Mesenchymal stem cell (in vitro differentiated cells and primary cell): ENCODE data around the gene PARM1.

Experiments
- DNase-seq: peaks from one replicate; pipeline ENCODE4 v3.0.0-alpha.2; 2013
- H2AFZ ChIP-seq: one replicate; pipeline ENCODE4 v1.6.1; 2013; ENCODE audit warnings: low read depth, mild to moderate bottlenecking, control low read depth, inconsistent platforms, low read length, moderate library complexity
- H2AK5ac ChIP-seq: 2 replicates; pipeline ENCODE4 v1.6.1; 2013; ENCODE audit warnings: low read length, moderate library complexity, mild to moderate bottlenecking, inconsistent platforms; ENCODE audit not compliant: severe bottlenecking
- H2BK120ac ChIP-seq: one replicate; pipeline ENCODE4 v1.6.1; 2013; ENCODE audit warnings: low read depth, mild to moderate bottlenecking, inconsistent platforms, low read length, moderate library complexity
- H2BK12ac ChIP-seq, 2 experiments: one replicate each; pipeline ENCODE4 v1.6.1; 2013; ENCODE audit warnings: inconsistent platforms in 2 of 2, low read length in 2 of 2, mild to moderate bottlenecking in 2 of 2, moderate library complexity in 2 of 2, control low read depth in 1 of 2
- H2BK15ac ChIP-seq: one replicate; pipeline ENCODE4 v1.6.1; 2013; ENCODE audit warnings: mild to moderate bottlenecking, low read depth, inconsistent platforms; ENCODE audit not compliant: poor library complexity, severe bottlenecking
- H2BK5ac ChIP-seq: 2 replicates; pipeline ENCODE4 v1.6.1; 2013; ENCODE audit warnings: low read depth, mild to moderate bottlenecking, low read length, control low read depth, inconsistent platforms; ENCODE audit not compliant: poor library complexity, severe bottlenecking
- H3K14ac ChIP-seq, 2 experiments: one replicate each; pipeline ENCODE4 v1.6.1; 2013; ENCODE audit warnings: inconsistent platforms in 2 of 2, low read length in 2 of 2, control low read depth in 1 of 2, mild to moderate bottlenecking in 1 of 2, moderate library complexity in 1 of 2
- H3K18ac ChIP-seq, 2 experiments: one replicate each; pipeline ENCODE4 v1.6.1; 2013; ENCODE audit warnings: inconsistent platforms in 2 of 2, low read length in 2 of 2, control low read depth in 1 of 2, low read depth in 1 of 2, mild to moderate bottlenecking in 1 of 2
- H3K23ac ChIP-seq, 2 experiments: one replicate each; pipeline ENCODE4 v1.6.1; 2013; ENCODE audit warnings: inconsistent platforms in 2 of 2, low read length in 2 of 2, mild to moderate bottlenecking in 2 of 2, moderate library complexity in 2 of 2, control low read depth in 1 of 2
- H3K27ac ChIP-seq: 2 replicates; pipeline ENCODE4 v1.5.1; 2013; ENCODE audit warnings: mild to moderate bottlenecking, moderate library complexity, low read length, control low read depth, inconsistent platforms; ENCODE audit not compliant: poor library complexity, severe bottlenecking
- H3K27me3 ChIP-seq, 2 experiments: 2 replicates each; pipeline versions ENCODE4 v1.6.1 to v1.7.0; 2013; ENCODE audit warnings: low read length in 2 of 2, mild to moderate bottlenecking in 2 of 2, moderate library complexity in 2 of 2, control low read depth in 1 of 2, inconsistent platforms in 1 of 2; ENCODE audit not compliant: control insufficient read depth in 1 of 2, insufficient read depth in 1 of 2
- H3K36me3 ChIP-seq, 2 experiments: 2 replicates each; pipeline versions ENCODE4 v1.6.1 to v1.7.0; 2013; ENCODE audit warnings: low read length in 2 of 2, control low read depth in 1 of 2, inconsistent platforms in 1 of 2, low read depth in 1 of 2, mild to moderate bottlenecking in 1 of 2; ENCODE audit not compliant: insufficient read depth in 2 of 2, control insufficient read depth in 1 of 2
- H3K4ac ChIP-seq, 2 experiments: one replicate each; pipeline ENCODE4 v1.6.1; 2013; ENCODE audit warnings: inconsistent platforms in 2 of 2, low read length in 2 of 2, mild to moderate bottlenecking in 2 of 2, moderate library complexity in 2 of 2, control low read depth in 1 of 2, low read depth in 1 of 2
- H3K4me1 ChIP-seq: 2 replicates; pipeline ENCODE4 v1.6.1; 2013; ENCODE audit warnings: low read depth, low read length, control low read depth; ENCODE audit not compliant: control insufficient read depth, insufficient read depth
- H3K4me2 ChIP-seq: 2 replicates; pipeline ENCODE4 v1.6.1; 2013; ENCODE audit warnings: low read length, mild to moderate bottlenecking, inconsistent platforms; ENCODE audit not compliant: poor library complexity, severe bottlenecking
- H3K4me3 ChIP-seq, 2 experiments: 2 replicates each; pipeline versions ENCODE4 v1.5.1 to v1.7.0; 2013; ENCODE audit warnings: low read length in 2 of 2, mild to moderate bottlenecking in 2 of 2, control low read depth in 1 of 2, low read depth in 1 of 2; ENCODE audit not compliant: insufficient read depth in 1 of 2
- H3K79me1 ChIP-seq: replicated peaks from 2 replicates; pipeline ENCODE4 v1.6.1; 2013; ENCODE audit warnings: mild to moderate bottlenecking, control low read depth, low read length, inconsistent platforms; ENCODE audit not compliant: poor library complexity, severe bottlenecking
- H3K9ac ChIP-seq: 2 replicates; pipeline ENCODE4 v1.7.0; 2013; ENCODE audit warnings: mild to moderate bottlenecking, low read length, moderate library complexity
- H3K9me3 ChIP-seq: 2 replicates; pipeline ENCODE4 v1.7.0; 2013; ENCODE audit warnings: mild to moderate bottlenecking, low read length; ENCODE audit not compliant: control insufficient read depth
- H4K8ac ChIP-seq: one replicate; pipeline ENCODE4 v1.6.1; 2013; ENCODE audit warnings: inconsistent platforms, mild to moderate bottlenecking, low read length, moderate library complexity
- H4K91ac ChIP-seq: one replicate; pipeline ENCODE4 v1.6.1; 2013; ENCODE audit warnings: mild to moderate bottlenecking, low read length, inconsistent platforms
- WGBS: methylation state at CpG from one replicate; pipeline ENCODE4 v1.1.7; 2013; ENCODE audit warnings: mixed read lengths; 5-methylcytosine and 5-hydroxymethylcytosine counted together

Gene PARM1

DNA sequence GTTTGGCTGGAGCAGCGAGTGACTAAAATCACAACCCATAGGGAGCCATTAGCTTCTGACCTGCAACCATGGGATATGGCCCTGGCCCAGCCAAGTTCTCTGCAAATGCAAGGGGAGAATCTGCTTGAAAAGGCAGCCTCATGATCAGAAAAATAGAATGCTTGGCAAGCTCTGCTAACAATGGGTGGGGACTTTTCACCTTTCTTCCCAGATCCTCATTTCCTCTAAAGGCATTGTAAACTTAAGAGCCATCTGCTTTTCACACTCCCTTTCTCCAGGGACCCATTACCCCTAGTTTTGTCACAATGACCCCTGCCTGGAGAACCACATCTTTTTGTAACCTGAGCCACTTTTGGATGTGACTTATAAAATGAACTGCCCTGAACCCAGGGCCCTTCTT is 104.3 kb downstream of the PARM1 start:
- H3K36me3 ChIP-seq: no peaks in the 10 kb centered on the region
- H2BK120ac ChIP-seq: no peak overlapping the region
- no peak overlapping the region for H3K23ac ChIP-seq
- H3K18ac ChIP-seq: no peak overlapping the region
- no peak overlapping the region for H3K27ac ChIP-seq
- no peaks in the 10 kb centered on the region for H3K4me1 ChIP-seq
- H4K91ac ChIP-seq: no peak overlapping the region
- H3K4me2 ChIP-seq: no peak overlapping the region
- no peak overlapping the region for H2BK5ac ChIP-seq
- no peaks in the 10 kb centered on the region for H3K79me1 ChIP-seq
- H3K14ac ChIP-seq: no peak overlapping the region
- H4K8ac ChIP-seq: no peak overlapping the region
- DNase-seq: no peak
- 85% methylated on average over 1 of the region's 1 CpG for WGBS
- no peaks in the 10 kb centered on the region for H3K9me3 ChIP-seq
- no peak overlapping the region for H2AFZ ChIP-seq
- no peak overlapping the region for H3K4me3 ChIP-seq
- no peak overlapping the region for H3K9ac ChIP-seq
- no peaks in the 10 kb centered on the region for H3K27me3 ChIP-seq
- no peak overlapping the region for H2AK5ac ChIP-seq
- H3K4ac ChIP-seq: no peak overlapping the region
- no peak overlapping the region for H2BK12ac ChIP-seq
- H2BK15ac ChIP-seq: no peak overlapping the region

DNA sequence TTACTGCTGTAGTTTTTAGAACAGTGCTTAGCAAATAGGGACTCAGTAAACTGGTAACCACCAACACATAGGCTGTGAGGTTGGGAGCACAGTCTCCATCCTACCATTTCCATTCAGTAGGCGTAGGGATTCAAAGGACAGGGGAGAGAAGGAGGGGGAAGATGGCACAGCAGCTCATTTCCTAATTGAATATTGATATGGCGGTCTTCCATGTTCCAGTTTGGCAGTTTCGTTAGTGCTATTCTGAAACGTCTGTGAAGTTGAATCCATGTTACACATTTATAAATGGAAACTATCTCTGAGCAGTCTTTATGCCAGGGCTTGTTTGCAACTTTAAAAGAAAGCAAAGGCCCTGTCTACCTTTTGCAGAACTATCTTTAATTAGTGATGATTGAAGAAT is 105.5 kb downstream of the PARM1 start:
- H3K23ac ChIP-seq: no peak overlapping the region
- no peak overlapping the region for H2BK15ac ChIP-seq
- H3K9me3 ChIP-seq: no peaks in the 10 kb centered on the region
- H3K79me1 ChIP-seq: no peaks in the 10 kb centered on the region
- H3K9ac ChIP-seq: no peak overlapping the region
- DNase-seq: no peak
- no peak overlapping the region for H3K4me3 ChIP-seq
- no peak overlapping the region for H2BK5ac ChIP-seq
- H2AK5ac ChIP-seq: no peak overlapping the region
- H2BK12ac ChIP-seq: no peak overlapping the region
- H3K36me3 ChIP-seq: no peaks in the 10 kb centered on the region
- H3K27ac ChIP-seq: no peak overlapping the region
- H2BK120ac ChIP-seq: no peak overlapping the region
- no peak overlapping the region for H3K14ac ChIP-seq
- no peak overlapping the region for H4K91ac ChIP-seq
- no peak overlapping the region for H4K8ac ChIP-seq
- H3K4me1 ChIP-seq: no peaks in the 10 kb centered on the region
- WGBS: 100% methylated on average over 4 of the region's 4 CpGs
- H3K4ac ChIP-seq: no peak overlapping the region
- no peaks in the 10 kb centered on the region for H3K27me3 ChIP-seq
- H3K4me2 ChIP-seq: no peak overlapping the region
- no peak overlapping the region for H2AFZ ChIP-seq
- H3K18ac ChIP-seq: no peak overlapping the region

DNA sequence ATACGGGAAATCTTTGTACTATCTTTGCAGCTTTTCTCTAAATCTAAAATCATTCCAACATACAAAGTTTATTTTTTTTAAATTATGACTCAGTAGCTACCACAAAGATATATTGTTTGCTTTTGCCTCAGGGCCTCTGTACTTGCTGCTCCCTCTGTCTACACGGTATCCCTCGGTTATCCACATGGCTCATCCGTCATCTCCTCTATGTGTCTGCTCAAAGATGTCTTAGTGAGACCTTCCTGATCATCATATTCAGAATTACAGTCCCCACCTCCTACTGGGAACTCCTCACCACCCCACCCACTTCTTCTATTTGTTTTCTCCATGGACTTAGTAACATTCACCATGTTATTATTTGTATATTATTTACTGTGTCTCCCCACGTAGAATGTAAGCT is 107.8 kb downstream of the PARM1 start:
- no peak overlapping the region for H2BK120ac ChIP-seq
- H3K27ac ChIP-seq: no peak overlapping the region
- no peak overlapping the region for H4K8ac ChIP-seq
- H3K4me3 ChIP-seq: no peak overlapping the region
- H2AK5ac ChIP-seq: no peak overlapping the region
- H3K4me2 ChIP-seq: no peak overlapping the region
- H3K27me3 ChIP-seq: no peaks in the 10 kb centered on the region
- no peak overlapping the region for H3K14ac ChIP-seq
- H3K9me3 ChIP-seq: no peaks in the 10 kb centered on the region
- H3K36me3 ChIP-seq: no peaks in the 10 kb centered on the region
- DNase-seq: no peak
- no peak overlapping the region for H4K91ac ChIP-seq
- H3K23ac ChIP-seq: no peak overlapping the region
- WGBS: 95% methylated on average over 5 of the region's 5 CpGs
- H2BK15ac ChIP-seq: no peak overlapping the region
- no peak overlapping the region for H2AFZ ChIP-seq
- H3K79me1 ChIP-seq: no peaks in the 10 kb centered on the region
- no peaks in the 10 kb centered on the region for H3K4me1 ChIP-seq
- no peak overlapping the region for H3K4ac ChIP-seq
- no peak overlapping the region for H2BK12ac ChIP-seq
- no peak overlapping the region for H3K9ac ChIP-seq
- H2BK5ac ChIP-seq: no peak overlapping the region
- H3K18ac ChIP-seq: no peak overlapping the region

DNA sequence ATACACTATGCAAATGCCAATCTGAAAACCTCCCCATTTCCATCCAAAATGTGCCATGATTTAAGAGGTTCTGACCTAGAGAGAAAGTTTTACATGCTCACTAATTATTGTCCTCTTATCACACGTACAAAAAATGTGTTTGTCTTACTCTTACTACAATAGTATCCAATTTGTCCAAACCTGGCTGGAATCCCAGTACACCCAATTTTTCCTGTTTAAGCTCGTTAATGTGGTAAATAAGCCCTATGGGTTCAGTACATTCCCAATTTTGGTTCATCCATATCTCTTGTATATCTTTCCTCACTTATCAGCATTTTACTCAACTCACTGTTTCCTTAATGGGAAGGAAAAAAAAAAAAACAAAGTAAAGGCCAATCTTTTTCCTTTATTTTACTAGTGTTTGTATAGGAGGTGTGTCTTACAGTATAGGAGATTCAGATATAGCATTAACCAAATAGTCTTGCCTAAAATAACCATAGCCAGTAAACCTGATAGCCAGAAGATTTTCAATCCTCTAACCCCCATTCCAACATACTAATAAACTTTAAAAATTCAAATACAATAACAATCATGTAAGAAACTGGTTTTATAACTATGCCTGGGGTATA is 109.8 kb downstream of the PARM1 start:
- 88% methylated on average over 2 of the region's 2 CpGs for WGBS
- H3K23ac ChIP-seq: no peak overlapping the region
- H3K36me3 ChIP-seq: no peaks in the 10 kb centered on the region
- H3K9me3 ChIP-seq: no peaks in the 10 kb centered on the region
- no peak overlapping the region for H3K14ac ChIP-seq
- H2BK12ac ChIP-seq: no peak overlapping the region
- no peak overlapping the region for H2AK5ac ChIP-seq
- DNase-seq: no peak
- no peak overlapping the region for H3K4me2 ChIP-seq
- no peak overlapping the region for H4K8ac ChIP-seq
- no peak overlapping the region for H3K4ac ChIP-seq
- no peak overlapping the region for H2BK15ac ChIP-seq
- H2BK120ac ChIP-seq: no peak overlapping the region
- no peak overlapping the region for H3K9ac ChIP-seq
- no peaks in the 10 kb centered on the region for H3K79me1 ChIP-seq
- H3K4me3 ChIP-seq: no peak overlapping the region
- H3K4me1 ChIP-seq: no peaks in the 10 kb centered on the region
- no peak overlapping the region for H3K27ac ChIP-seq
- no peaks in the 10 kb centered on the region for H3K27me3 ChIP-seq
- H3K18ac ChIP-seq: no peak overlapping the region
- H2AFZ ChIP-seq: no peak overlapping the region
- no peak overlapping the region for H4K91ac ChIP-seq
- H2BK5ac ChIP-seq: no peak overlapping the region
